IPS-20b (cell line): ENCODE measurements around the gene FZD10.

ENCODE experiments used
- H3K27ac ChIP-seq: one replicate; pipeline ENCODE4 v1.5.1; 2013; ENCODE audit warnings: low read length
- H3K27me3 ChIP-seq: 2 replicates; pipeline ENCODE4 v1.6.1; 2013; ENCODE audit warnings: mild to moderate bottlenecking, low read length, inconsistent platforms; ENCODE audit not compliant: insufficient read depth
- H3K36me3 ChIP-seq: 2 replicates; pipeline ENCODE4 v1.6.1; 2013; ENCODE audit warnings: low read depth, mild to moderate bottlenecking, inconsistent platforms, low read length, moderate library complexity; ENCODE audit not compliant: insufficient read depth
- H3K4me1 ChIP-seq: 2 replicates; pipeline ENCODE4 v1.6.1; 2013; ENCODE audit warnings: mild to moderate bottlenecking, control low read depth, inconsistent platforms, low read length, moderate library complexity; ENCODE audit not compliant: insufficient read depth
- H3K4me3 ChIP-seq: 2 replicates; pipeline ENCODE4 v1.5.1; 2013; ENCODE audit warnings: mild to moderate bottlenecking, low read length, inconsistent platforms
- H3K9ac ChIP-seq: 2 replicates; pipeline ENCODE4 v1.6.1; 2013; ENCODE audit warnings: low read depth, mild to moderate bottlenecking, inconsistent platforms, low read length, moderate library complexity
- H3K9me3 ChIP-seq: 2 replicates; pipeline ENCODE4 v1.6.1; 2013; ENCODE audit warnings: mild to moderate bottlenecking, low read depth, low read length, inconsistent platforms; ENCODE audit not compliant: insufficient read depth

FZD10 gene

DNA sequence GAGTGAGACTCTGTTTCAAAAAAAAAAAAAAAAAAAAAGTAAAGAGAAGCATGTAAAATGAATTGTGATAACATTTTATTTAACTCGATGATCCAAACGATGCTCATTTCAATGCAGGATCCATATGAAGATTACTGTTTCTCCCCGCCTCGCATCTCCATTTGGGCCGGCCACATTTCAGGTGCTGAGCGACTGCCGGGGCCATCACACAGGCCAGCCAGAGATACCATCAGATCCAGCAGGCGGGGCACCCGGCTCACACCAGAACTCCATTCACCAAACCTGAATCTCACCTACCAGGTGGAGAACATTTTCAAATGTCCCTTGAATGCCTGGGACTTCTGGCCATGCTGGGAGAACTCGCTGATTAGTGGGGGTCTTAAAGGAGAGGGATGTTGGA lies 18.0 kb upstream of the FZD10 start:
- no peak overlapping the region for H3K9ac ChIP-seq
- H3K27ac ChIP-seq, result no peak overlapping the region
- peaks cover 71% of the 10 kb centered on the region for H3K27me3 ChIP-seq
- H3K9me3 ChIP-seq, result no peaks in the 10 kb centered on the region
- H3K4me3 ChIP-seq, result no peak overlapping the region
- H3K4me1 ChIP-seq, result no peaks in the 10 kb centered on the region
- H3K36me3 ChIP-seq, result no peaks in the 10 kb centered on the region

DNA sequence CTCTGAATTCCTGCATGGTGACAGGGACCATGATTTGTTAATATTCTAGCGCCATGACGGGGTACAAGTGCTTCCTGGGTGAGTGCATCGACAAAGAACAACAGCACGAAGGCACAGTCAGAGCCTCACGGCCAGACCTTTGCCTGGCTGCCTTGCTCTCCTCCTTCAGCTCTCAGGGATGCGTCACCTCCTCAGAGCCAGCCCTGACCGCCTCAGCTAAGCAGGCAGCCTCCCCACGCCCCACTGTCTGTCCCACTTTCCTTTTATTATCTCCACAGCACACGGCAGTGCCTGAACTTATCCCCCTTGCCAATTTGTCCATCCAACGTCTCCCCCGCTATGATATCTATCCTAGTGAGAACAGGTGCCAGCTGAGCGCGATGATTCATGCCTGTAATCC lies 16.5 kb upstream of the FZD10 start:
- H3K27me3 ChIP-seq, result peaks cover 73% of the 10 kb centered on the region
- no peaks in the 10 kb centered on the region for H3K36me3 ChIP-seq
- H3K27ac ChIP-seq, result no peak overlapping the region
- no peak overlapping the region for H3K9ac ChIP-seq
- H3K4me3 ChIP-seq, result no peak overlapping the region
- no peaks in the 10 kb centered on the region for H3K9me3 ChIP-seq
- H3K4me1 ChIP-seq, result no peaks in the 10 kb centered on the region

DNA sequence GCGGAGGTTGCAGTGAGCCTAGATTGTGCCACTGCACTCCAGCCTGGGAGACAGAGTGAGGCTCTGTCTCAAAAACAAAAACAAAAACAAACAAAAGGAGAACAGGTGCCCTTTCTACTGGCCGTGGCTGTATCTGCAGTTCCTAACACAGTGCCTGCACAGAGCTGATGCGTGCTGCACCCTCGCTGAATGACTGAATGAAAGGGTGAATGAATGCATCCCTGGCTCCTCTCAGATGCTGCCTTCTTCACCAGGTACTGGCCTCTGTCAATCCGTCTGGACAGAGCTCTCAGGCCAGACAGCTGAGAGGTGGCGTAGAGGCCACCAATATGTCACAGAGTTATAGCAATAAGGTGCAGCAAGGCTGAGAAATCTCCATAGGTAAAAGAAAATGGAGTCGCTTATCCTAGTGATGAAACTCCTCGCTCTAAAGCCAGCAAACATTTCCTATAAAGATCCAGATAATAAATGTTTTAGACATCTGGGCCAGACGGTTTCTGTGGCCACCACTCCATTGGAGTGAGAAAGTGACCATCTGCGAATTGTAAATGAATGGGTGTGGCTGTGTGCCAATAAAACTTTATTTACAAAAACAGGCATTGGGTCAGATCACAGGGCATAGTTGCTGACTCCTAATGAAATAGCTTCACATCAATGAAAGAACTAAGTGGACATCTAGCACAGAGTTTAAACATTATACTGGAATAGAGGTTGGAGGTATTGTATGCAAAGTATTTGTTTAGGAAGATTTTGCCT lies 15.9 kb upstream of the FZD10 start:
- Histone ChIP-seq H3K9ac (no peak overlapping the region), H3K36me3 (no peaks in the 10 kb centered on the region), H3K4me1 (no peaks in the 10 kb centered on the region), H3K9me3 (no peaks in the 10 kb centered on the region), H3K27me3 (peaks cover 76% of the 10 kb centered on the region), H3K27ac (no peak overlapping the region), H3K4me3 (no peak overlapping the region)

DNA sequence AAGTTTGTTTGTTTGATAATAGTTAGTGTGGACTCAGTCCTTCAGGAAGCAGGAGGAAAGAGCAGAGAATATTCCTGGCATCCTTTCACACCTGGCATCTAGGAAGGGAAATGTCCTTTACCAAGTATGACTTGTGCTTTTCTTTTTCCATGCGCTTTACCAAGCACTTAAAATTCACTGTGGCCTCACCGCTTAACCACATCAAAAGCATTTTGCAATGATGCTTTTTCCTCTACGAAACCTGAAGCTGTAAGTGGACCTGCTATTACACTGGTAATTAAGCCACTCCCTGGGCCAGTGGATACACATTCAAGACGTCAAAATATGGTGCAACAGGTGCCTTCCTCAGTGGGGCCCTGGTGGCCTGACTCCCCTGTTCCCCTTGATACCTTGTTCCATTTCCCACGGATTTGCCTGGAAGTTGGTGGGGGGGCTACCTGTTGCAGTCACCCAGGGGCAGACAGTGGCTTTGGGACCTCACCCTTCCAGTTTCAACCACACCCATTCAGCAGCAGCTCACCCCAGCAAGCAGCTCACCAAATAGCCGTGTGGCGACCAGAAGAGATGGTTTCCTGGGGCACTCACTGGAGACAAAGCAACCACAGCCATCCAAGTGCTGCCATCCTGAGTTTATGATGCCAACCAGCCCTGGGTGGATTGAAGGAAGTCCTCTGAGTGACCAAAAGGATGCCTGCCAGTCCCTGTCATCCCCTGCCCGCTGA lies 14.2 kb upstream of the FZD10 start:
- Histone ChIP-seq H3K4me3 (no peak overlapping the region), H3K4me1 (no peaks in the 10 kb centered on the region), H3K36me3 (no peaks in the 10 kb centered on the region), H3K27ac (no peak overlapping the region), H3K9me3 (no peaks in the 10 kb centered on the region), H3K27me3 (peaks cover 75% of the 10 kb centered on the region), H3K9ac (no peak overlapping the region)

DNA sequence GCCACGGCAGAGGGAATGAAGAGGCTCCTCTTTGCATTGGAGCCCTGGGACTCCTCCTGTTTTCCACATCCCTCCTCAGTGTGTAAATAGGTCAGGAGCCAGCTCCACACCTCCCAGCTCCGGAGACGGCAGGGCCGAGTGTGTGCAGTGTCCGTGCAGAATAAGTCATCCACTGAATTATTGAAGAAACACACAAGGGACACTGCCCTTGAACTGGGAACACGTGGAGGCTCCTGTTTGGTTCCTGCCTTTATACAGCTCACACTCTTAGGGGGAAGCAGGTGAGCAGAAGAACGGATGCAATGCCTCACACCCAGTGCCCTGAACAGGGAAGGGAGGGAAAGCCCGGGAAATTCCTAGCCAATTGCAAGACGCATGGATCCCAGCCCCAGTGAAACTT lies 10.4 kb upstream of the FZD10 start:
- H3K4me1 ChIP-seq, result no peaks in the 10 kb centered on the region
- peaks cover 95% of the 10 kb centered on the region for H3K27me3 ChIP-seq

DNA sequence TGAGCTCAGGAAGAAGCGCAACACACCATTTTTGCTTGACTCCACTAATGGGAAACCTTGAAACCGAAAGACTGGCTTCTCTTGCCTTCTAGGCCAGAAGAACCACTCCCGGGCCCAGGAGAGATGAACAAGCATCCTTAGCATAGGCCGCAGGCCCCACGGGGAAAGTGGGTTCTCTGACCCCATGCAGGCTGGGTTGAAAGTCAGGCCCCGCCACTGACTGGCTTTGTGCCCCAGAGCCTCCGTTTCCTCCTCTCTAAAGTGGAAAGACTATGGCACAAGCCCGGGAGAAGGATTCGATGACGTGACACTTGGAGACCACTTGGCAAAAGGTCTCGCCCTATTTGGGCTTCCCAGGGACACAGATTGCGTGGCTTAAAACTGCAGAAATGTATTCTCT lies 9.9 kb upstream of the FZD10 start:
- H3K4me1 ChIP-seq, result peaks cover 3% of the 10 kb centered on the region; the same call in 1 of the 2 replicates
- H3K4me3 ChIP-seq, result no peak overlapping the region
- no peak overlapping the region for H3K9ac ChIP-seq
- no peaks in the 10 kb centered on the region for H3K36me3 ChIP-seq
- H3K27me3 ChIP-seq, result peaks cover 97% of the 10 kb centered on the region
- no peaks in the 10 kb centered on the region for H3K9me3 ChIP-seq
- no peak overlapping the region for H3K27ac ChIP-seq

More for the DNA sequence above, 10.4 kb upstream of the FZD10 start:
- H3K9ac ChIP-seq, result no peak overlapping the region
- H3K4me3 ChIP-seq, result no peak overlapping the region
- H3K9me3 ChIP-seq, result no peaks in the 10 kb centered on the region
- no peak overlapping the region for H3K27ac ChIP-seq
- no peaks in the 10 kb centered on the region for H3K36me3 ChIP-seq

DNA sequence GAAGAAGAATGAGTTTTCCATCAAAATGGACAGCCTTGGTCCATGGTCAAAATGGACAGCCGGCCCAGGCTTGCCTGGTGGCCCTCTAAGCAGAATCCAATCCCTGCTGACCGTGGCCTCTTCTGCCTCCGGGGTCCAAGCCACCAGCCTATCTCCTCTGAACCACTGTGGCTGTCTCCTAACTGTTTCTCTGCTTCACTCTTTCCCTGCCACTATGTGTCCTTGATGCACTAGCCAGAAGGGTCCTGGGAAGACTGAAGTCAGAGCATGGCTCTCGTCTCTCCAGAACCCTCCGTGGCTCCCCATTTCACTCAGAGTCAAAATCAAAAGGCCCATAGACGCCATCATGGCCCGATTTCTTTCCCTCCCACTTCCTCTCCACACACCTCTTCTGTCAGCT lies 8.5 kb upstream of the FZD10 start:
- H3K4me3 ChIP-seq, result no peak overlapping the region
- no peak overlapping the region for H3K9ac ChIP-seq
- H3K4me1 ChIP-seq, result peaks cover 10% of the 10 kb centered on the region
- H3K9me3 ChIP-seq, result no peaks in the 10 kb centered on the region
- H3K36me3 ChIP-seq, result no peaks in the 10 kb centered on the region
- peaks cover 98% of the 10 kb centered on the region for H3K27me3 ChIP-seq
- H3K27ac ChIP-seq, result no peak overlapping the region

DNA sequence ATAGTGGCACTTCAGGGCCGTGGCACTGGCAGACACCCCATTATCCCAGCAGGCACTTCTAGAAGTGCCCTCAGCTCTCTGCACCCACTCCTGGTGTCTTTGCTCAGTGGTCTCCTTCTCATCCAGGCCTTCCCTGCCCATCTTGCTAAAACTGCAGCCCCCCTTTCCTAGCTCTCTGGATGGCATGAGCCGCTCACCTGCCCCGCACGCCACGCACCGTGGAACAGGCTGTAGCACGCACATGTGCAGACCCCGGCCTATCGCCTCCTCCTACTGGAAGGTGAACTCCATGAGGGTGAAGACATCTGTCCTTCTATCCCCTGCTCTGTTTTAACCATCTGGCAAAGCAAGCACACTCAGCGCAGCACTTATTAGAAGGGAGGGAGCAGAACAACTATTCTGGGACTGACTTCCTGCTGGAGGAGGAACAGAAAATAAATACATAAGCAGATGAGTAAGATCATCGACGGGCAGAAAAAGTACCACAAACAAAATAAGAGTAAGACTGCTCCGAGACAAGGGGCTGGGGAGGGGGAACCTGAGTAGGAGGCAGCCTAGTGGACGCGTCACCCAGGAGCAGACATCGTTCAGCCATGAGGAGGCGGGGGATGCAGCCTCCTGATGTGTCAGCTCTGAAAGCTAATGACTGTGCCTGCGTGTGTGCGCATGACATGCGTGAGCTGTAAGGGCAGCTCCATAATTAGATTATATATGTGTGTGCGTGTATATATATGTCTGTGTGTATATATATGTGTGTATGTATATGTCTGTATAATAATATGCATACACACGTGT lies 7.8 kb upstream of the FZD10 start:
- Histone ChIP-seq H3K27me3 (peaks cover 98% of the 10 kb centered on the region), H3K9me3 (no peaks in the 10 kb centered on the region), H3K27ac (no peak overlapping the region), H3K4me1 (peaks cover 17% of the 10 kb centered on the region), H3K9ac (no peak overlapping the region), H3K4me3 (no peak overlapping the region), H3K36me3 (no peaks in the 10 kb centered on the region)

DNA sequence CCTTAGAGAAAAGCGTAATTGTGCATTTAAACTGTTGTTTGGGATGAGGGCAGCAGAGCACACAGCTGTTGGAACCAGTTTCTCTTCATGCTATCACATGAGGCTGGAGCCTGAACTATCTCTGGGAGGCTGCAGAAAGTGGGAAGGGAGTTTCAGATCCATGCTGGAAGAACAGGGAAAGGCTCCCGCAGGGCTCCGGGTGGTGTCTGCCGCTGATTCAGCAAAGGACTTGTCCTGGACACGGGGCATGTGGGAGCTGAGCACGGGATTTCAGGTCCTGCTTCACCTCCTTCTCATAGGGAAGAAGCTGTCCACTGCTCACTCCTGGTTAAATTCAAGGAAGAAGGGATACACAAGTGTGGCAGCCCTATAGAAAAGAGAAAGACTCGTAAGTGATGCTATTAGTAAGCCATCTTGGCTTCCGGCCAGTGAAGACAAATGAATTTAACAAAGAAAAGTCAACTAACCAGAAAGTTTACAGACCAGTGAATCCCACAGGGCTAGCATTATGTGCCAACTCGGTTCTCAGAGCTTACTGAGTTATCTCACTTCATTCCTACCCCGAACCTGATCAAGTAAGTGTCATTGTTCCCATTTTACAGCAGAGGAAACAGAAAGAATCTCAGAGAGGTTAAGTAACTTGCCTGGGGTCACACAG lies 6.7 kb upstream of the FZD10 start:
- Histone ChIP-seq H3K36me3 (no peaks in the 10 kb centered on the region), H3K4me1 (peaks cover 27% of the 10 kb centered on the region), H3K9ac (no peak overlapping the region), H3K4me3 (no peak overlapping the region), H3K27me3 (peaks cover 98% of the 10 kb centered on the region), H3K27ac (no peak overlapping the region), H3K9me3 (no peaks in the 10 kb centered on the region)

DNA sequence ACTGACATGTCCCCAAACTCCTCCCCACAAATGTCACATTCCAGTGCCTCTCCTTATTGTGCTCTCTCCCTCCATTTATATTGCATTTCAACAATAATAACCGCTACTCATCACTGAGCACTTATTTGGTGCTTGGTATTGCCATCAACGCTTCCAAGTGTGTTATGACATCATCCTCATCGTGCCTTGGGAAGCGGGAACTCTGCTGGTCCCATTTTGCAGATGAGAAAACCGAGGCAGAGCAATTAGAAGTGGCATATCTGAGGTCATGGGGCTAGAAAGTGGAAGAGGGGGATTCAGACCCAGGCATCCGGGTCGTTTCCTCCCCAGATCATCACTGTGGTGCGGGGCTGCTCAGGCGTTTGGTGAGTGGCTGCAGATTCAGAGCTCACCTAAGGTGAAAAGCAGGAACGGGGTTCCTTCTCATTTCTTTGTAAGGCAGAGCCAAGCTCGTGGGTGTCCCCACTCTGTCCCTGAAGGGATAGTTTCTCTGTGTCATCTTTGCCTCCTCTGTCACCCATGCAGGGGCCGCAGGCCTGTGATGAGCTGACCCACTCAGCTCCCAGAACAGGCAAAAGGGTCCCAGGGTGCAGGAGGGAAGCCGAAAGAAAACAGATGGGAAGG lies 5.5 kb upstream of the FZD10 start:
- no peaks in the 10 kb centered on the region for H3K36me3 ChIP-seq
- no peaks in the 10 kb centered on the region for H3K9me3 ChIP-seq
- peaks cover 99% of the 10 kb centered on the region for H3K27me3 ChIP-seq
- H3K4me1 ChIP-seq, result peaks cover 27% of the 10 kb centered on the region
- H3K27ac ChIP-seq, result no peak overlapping the region
- H3K9ac ChIP-seq, result no peak overlapping the region
- no peak overlapping the region for H3K4me3 ChIP-seq
